ENCODE measurements around the gene IQCE.

IQCE gene

DNA sequence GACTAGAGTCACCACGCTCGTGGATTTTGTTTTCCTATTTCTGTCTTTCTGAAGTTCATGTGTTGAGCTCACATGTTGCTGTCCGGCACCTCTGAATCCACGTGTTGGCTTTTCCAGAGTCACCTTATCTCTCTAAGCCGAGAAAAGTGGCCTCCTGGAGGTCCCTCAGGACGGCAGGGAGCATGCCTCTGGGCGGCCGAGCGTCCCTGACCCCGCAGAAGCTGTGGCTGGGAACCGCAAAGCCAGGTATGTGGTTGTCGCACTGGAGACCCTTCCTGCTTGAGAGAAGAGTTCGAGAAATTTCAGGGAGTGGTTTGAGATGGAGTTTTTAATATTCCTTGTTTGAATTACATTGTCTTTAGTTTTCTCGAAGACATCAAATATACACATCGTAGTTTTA is 12.6 kb downstream of the IQCE start:
- TF ChIP-seq, protein P1, sequence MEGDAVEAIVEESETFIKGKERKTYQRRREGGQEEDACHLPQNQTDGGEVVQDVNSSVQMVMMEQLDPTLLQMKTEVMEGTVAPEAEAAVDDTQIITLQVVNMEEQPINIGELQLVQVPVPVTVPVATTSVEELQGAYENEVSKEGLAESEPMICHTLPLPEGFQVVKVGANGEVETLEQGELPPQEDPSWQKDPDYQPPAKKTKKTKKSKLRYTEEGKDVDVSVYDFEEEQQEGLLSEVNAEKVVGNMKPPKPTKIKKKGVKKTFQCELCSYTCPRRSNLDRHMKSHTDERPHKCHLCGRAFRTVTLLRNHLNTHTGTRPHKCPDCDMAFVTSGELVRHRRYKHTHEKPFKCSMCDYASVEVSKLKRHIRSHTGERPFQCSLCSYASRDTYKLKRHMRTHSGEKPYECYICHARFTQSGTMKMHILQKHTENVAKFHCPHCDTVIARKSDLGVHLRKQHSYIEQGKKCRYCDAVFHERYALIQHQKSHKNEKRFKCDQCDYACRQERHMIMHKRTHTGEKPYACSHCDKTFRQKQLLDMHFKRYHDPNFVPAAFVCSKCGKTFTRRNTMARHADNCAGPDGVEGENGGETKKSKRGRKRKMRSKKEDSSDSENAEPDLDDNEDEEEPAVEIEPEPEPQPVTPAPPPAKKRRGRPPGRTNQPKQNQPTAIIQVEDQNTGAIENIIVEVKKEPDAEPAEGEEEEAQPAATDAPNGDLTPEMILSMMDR (IDR thresholded peaks at IDR 0.05), result no peak
- no peaks in the 10 kb centered on the region for H3K9me3 ChIP-seq
- no peak overlapping the region for H3K4me3 ChIP-seq (ENCODE audit: low read depth in 1 of 2, low read length in 1 of 2)
- no peak overlapping the region for H3K27ac ChIP-seq
- H3K27me3 ChIP-seq, result no peaks in the 10 kb centered on the region
- H3K4me1 ChIP-seq (ENCODE audit: control insufficient read depth in 1 of 2, insufficient read depth in 1 of 2, low read depth in 1 of 2, low read length in 1 of 2), result peaks cover 12 to 15% of the 10 kb centered on the region in 2 experiments
- peaks cover 31% of the 10 kb centered on the region for H3K36me3 ChIP-seq

DNA sequence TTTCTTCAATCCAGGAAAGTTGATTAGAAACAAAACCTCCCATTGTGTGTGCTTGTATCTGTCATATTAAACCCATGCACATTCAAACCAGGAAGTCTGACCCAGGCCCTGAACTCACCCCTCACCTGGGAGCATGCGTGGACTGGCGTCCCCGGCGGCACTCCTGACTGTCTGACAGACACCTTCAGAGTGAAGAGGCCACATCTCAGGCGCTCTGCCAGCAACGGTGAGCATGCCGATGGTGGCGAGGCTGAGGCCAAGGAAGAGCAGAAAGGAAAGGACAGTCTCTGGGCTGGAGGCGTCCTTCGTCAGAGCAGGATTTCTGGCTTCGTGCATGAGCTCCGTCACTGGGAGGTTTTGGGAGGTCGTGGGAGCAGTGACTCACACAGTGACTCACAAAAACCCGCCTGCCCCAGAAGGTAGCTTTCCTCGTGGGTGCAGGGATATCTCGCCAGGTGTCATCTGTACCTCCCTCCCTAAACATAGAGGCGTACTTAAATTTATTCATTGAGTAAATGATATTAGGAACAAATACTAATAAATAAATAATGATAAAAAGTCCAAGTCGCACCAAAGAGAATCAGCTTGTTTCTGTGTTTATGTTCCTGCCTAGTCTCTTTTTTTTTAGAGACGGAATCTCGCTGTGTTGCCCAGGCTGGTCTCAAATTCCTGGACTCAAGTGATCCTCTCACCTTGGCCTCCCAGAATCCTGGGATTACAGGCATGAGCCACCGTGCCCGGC is 13.5 kb downstream of the IQCE start:
- peaks cover 31% of the 10 kb centered on the region for H3K36me3 ChIP-seq
- TF ChIP-seq, protein P1 (IDR thresholded peaks at IDR 0.05), result no peak
- H3K9me3 ChIP-seq, result no peaks in the 10 kb centered on the region
- H3K27me3 ChIP-seq, result no peaks in the 10 kb centered on the region
- no peak overlapping the region for H3K27ac ChIP-seq
- H3K4me3 ChIP-seq (ENCODE audit: low read depth in 1 of 2, low read length in 1 of 2), result no peak overlapping the region
- H3K4me1 ChIP-seq (ENCODE audit: control insufficient read depth in 1 of 2, insufficient read depth in 1 of 2, low read depth in 1 of 2, low read length in 1 of 2), result peaks cover 11% of the 10 kb centered on the region in 2 experiments

DNA sequence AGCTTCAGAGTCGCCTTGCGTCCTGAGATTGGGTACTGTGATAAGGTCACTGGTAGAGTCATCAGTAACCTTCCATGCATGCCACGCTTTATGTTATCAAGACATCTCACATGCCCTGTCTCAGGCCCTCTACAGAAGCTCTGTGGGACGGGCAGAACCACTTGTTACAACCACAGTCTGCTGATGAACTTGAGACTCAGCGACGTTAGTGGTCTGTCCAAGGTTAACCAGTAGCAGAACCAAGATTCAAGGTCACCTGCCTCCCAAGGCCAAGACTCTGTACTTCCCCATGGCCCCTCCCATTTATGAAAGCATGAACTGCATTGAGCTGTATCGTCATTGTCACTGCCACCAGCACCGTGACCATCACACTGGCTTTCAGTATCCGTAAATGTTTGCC is 15.0 kb downstream of the IQCE start:
- Histone ChIP-seq H3K27ac (no peak overlapping the region), H3K4me3 (ENCODE audit: low read depth in 1 of 2, low read length in 1 of 2) (no peak overlapping the region), H3K4me1 (ENCODE audit: control insufficient read depth in 1 of 2, insufficient read depth in 1 of 2, low read depth in 1 of 2, low read length in 1 of 2) (no peaks in the 10 kb centered on the region), H3K36me3 (peaks cover 36% of the 10 kb centered on the region), H3K27me3 (no peaks in the 10 kb centered on the region), H3K9me3 (no peaks in the 10 kb centered on the region)
- TF ChIP-seq, protein P1 (IDR thresholded peaks at IDR 0.05), result no peak

DNA sequence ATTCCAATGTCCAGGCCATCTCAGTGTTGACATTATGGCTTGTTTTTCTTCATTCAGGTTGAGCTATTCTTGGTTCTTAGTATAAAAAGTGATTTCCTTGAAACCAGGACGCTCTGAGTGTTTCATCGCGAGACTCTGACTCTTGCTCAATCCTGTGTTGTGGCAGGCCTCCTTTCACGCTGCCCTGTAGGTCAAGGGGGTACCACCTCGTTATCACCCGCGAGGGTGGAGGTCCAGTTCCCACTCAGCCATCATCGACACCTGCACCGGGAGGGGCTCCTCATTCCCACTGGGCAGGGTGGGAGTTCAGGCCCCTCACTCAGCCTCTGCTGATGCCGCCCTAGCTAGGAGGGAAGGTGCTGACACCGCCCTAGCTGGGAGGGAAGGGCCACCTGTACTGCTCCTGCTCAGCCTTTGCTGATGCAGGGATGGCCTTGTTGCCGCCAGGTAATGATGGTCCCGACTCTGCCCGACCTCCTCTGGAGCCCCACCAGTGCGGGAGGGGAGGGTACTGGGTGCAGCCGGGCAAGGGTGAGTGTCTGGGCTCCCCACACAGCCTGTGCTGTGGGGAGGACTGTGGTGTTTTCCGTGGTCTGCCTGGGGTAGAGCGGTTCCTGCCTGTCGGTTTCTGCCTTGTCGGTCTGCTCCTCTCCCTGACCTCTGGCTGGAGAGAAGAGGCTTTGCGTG is 16.4 kb downstream of the IQCE start:
- Histone ChIP-seq H3K9me3 (no peaks in the 10 kb centered on the region), H3K27ac (no peak overlapping the region), H3K4me1 (ENCODE audit: control insufficient read depth in 1 of 2, insufficient read depth in 1 of 2, low read depth in 1 of 2, low read length in 1 of 2) (no peaks in the 10 kb centered on the region), H3K4me3 (ENCODE audit: low read depth in 1 of 2, low read length in 1 of 2) (no peak overlapping the region), H3K36me3 (peaks cover 36% of the 10 kb centered on the region), H3K27me3 (no peaks in the 10 kb centered on the region)
- TF ChIP-seq, protein P1 (IDR thresholded peaks at IDR 0.05), result no peak

DNA sequence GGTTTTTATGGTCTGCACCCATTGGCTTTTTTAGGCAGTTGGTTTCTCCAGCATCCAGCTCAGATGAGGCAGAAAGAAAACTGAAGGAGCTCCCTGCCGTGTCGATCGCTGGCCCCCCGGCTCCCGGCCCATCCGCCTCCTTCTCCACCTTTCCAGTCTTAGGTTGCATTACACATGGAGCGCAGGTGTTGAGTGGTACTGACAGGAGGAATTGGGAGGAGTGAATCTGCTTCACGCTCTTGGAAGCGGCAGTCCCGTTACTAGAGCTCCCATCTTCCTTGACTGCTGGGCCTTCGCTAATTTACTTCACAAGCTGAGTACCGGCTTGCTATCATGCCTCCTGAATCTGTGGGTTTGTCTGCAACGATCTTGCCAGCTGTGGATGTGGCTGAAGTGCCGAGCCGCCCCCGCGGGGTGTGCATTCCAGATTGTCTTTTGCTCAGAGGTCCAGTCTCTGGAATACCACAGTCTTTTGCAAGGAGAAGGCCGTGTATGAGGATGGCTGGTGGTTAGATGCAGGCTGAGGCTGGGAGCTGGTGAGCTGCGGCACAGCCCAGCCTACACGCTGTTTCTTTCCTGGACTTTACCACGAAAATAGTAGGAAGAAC is 17.1 kb downstream of the IQCE start:
- Histone ChIP-seq H3K9me3 (no peaks in the 10 kb centered on the region), H3K4me3 (ENCODE audit: low read depth in 1 of 2, low read length in 1 of 2) (no peak overlapping the region), H3K27me3 (no peaks in the 10 kb centered on the region), H3K4me1 (ENCODE audit: control insufficient read depth in 1 of 2, insufficient read depth in 1 of 2, low read depth in 1 of 2, low read length in 1 of 2) (no peaks in the 10 kb centered on the region), H3K36me3 (peaks cover 36% of the 10 kb centered on the region), H3K27ac (no peak overlapping the region)
- TF ChIP-seq, protein P1 (IDR thresholded peaks at IDR 0.05), result no peak
